HepG2 (cell line): ENCODE results near the gene CAPZB. TPM values are rescaled to one million over a fixed set of nuclear protein-coding genes. Genes with fewer than 3 reads are reported as not detected.

Source experiments
- ATAC-seq: fragments of 200-7000 bp; cut with Tn5 transposase; 3 replicates; pipeline ENCODE4 v1.9.1; 2020; ENCODE audit warnings: mild to moderate bottlenecking, moderate library complexity
- BruUV-seq: library from RNA; stranded (reverse); fragments of 400-500 nt; replicated peaks from 2 replicates; lab custom pipeline; 2021; lab: Mats Ljungman, UMichigan
- CTCF ChIA-PET: fragments of 300-600 bp; formaldehyde crosslinking; extraction: SDS; loops from one replicate; lab custom pipeline; 2021; ENCODE audit warnings: low total read pairs, inconsistent platforms, low intra/inter-chr PET ratio; lab: Yijun Ruan, JAX
- POLR2A ChIA-PET: fragments of 350-600 bp; sonication (Branson Sonifier 250); formaldehyde crosslinking; loops from one replicate; lab custom pipeline; 2020; ENCODE audit warnings: antibody characterized with exemption, inconsistent platforms; lab: Yijun Ruan, JAX
- DNase-seq: peaks from one replicate; pipeline ENCODE4 v3.0.0-alpha.2; 2015; ENCODE audit warnings: low spot score
- FAIRE-seq: peaks from 3 replicates; lab custom pipeline; 2011; peaks lifted over from hg19 to GRCh38; lab: Jason Lieb, UNC
- H2AFZ ChIP-seq: one replicate; pipeline ENCODE4 v1.6.1; 2011; ENCODE audit warnings: low read length, inconsistent platforms
- H3K27ac ChIP-seq: fragments of 300-600 bp; 3 replicates; pipeline ENCODE4 v1.8.0; 2011; ENCODE audit warnings: mixed run types, mild to moderate bottlenecking, mixed read lengths, low read length, inconsistent platforms; ENCODE audit not compliant: insufficient read depth; ENCODE audit errors: extremely low read length
- H3K27me3 ChIP-seq, 2 experiments: fragments of 200-600 bp in 1 of 2; 2 replicates in 1 of 2; 3 replicates in 1 of 2; pipeline versions ENCODE4 v1.6.0 to v1.8.0; 2011; ENCODE audit warnings: low read length in 2 of 2, mild to moderate bottlenecking in 2 of 2, moderate library complexity in 2 of 2, inconsistent platforms in 1 of 2; ENCODE audit not compliant: insufficient read depth in 2 of 2, control insufficient read depth in 1 of 2
- H3K36me3 ChIP-seq, 2 experiments: fragments of 200-600 bp in 1 of 2; replicated peaks in 1 of 2; 2 replicates in 1 of 2; 3 replicates in 1 of 2; pipeline versions ENCODE4 v1.5.1 to v1.8.0; 2011; ENCODE audit warnings: low read length in 2 of 2, inconsistent platforms in 1 of 2; ENCODE audit not compliant: insufficient read depth in 2 of 2, control insufficient read depth in 1 of 2
- H3K4me1 ChIP-seq: 2 replicates; pipeline ENCODE4 v1.5.1; 2012; ENCODE audit warnings: low read length, inconsistent platforms; ENCODE audit not compliant: insufficient read depth
- H3K4me2 ChIP-seq: 2 replicates; pipeline ENCODE4 v1.6.0; 2011; ENCODE audit warnings: low read depth, low read length, inconsistent platforms
- H3K4me3 ChIP-seq, 3 experiments: fragments of 200-600 bp in 1 of 3; sonication (generic), shearing (Covaris generic) in 1 of 3; replicated peaks in 1 of 3; 2 replicates each; pipeline ENCODE4 v1.5.1; 2011 to 2016; ENCODE audit warnings: low read length in 3 of 3, inconsistent platforms in 2 of 3, low read depth in 2 of 3, mild to moderate bottlenecking in 2 of 3, control low read depth in 1 of 3, mixed read lengths in 1 of 3; ENCODE audit not compliant: insufficient read depth in 1 of 3
- H3K79me2 ChIP-seq: one replicate; pipeline ENCODE4 v1.6.1; 2011; ENCODE audit warnings: low read length, inconsistent platforms; ENCODE audit not compliant: insufficient read depth
- H3K9ac ChIP-seq: 2 replicates; pipeline ENCODE4 v1.6.0; 2011; ENCODE audit warnings: mild to moderate bottlenecking, low read depth, low read length, inconsistent platforms; ENCODE audit not compliant: insufficient read depth
- H3K9me3 ChIP-seq: 2 replicates; pipeline ENCODE4 v1.5.1; 2012; ENCODE audit warnings: mild to moderate bottlenecking, low read length
- H4K20me1 ChIP-seq: 2 replicates; pipeline ENCODE4 v1.6.0; 2011; ENCODE audit warnings: inconsistent platforms, mild to moderate bottlenecking, low read length, moderate library complexity; ENCODE audit not compliant: insufficient read depth
- BRCA1 ChIP-seq: sonication (generic); formaldehyde crosslinking; IDR thresholded peaks from 2 replicates; pipeline ENCODE4 v1.4.0; 2020; ENCODE audit warnings: missing genetic modification reagents
- MYNN ChIP-seq: sonication (generic); formaldehyde crosslinking; IDR thresholded peaks from 2 replicates; pipeline ENCODE4 v1.4.0; 2020; ENCODE audit warnings: mild to moderate bottlenecking, low read depth, missing genetic modification reagents
- NKX3-1 ChIP-seq: sonication (generic); formaldehyde crosslinking; IDR thresholded peaks from 2 replicates; pipeline ENCODE4 v1.5.0; 2020; ENCODE audit warnings: missing genetic modification reagents
- PHF8 ChIP-seq: sonication (generic); formaldehyde crosslinking; IDR thresholded peaks from 2 replicates; pipeline ENCODE4 v1.5.0; 2020; ENCODE audit warnings: missing genetic modification reagents
- SMAD3 ChIP-seq: sonication (generic); formaldehyde crosslinking; IDR thresholded peaks from 2 replicates; pipeline ENCODE4 v1.4.0; 2020; ENCODE audit warnings: missing genetic modification reagents
- STAG1 ChIP-seq: sonication (generic); formaldehyde crosslinking; IDR thresholded peaks from 2 replicates; pipeline ENCODE4 v1.4.0; 2020; ENCODE audit warnings: missing genetic modification reagents
- TEAD3 ChIP-seq: optimal IDR thresholded peaks from 2 replicates; pipeline ENCODE3; 2016; ENCODE audit warnings: borderline replicate concordance
- WIZ ChIP-seq: sonication (generic); formaldehyde crosslinking; IDR thresholded peaks from 2 replicates; pipeline ENCODE4 v1.5.1; 2020; ENCODE audit warnings: mild to moderate bottlenecking, missing genetic modification reagents
- ZNF251 ChIP-seq: sonication (generic); formaldehyde crosslinking; IDR thresholded peaks from 2 replicates; pipeline ENCODE4 v1.9.0; 2021; ENCODE audit warnings: mild to moderate bottlenecking, missing genetic modification reagents
- ZNF572 ChIP-seq: sonication (generic); formaldehyde crosslinking; IDR thresholded peaks from 2 replicates; pipeline ENCODE4 v1.5.1; 2020; ENCODE audit warnings: mild to moderate bottlenecking, missing genetic modification reagents
- WGBS: methylation state at CpG from one replicate; pipeline ENCODE4 v1.1.6; 2017; ENCODE audit warnings: low lambda C conversion rate; 5-methylcytosine and 5-hydroxymethylcytosine counted together
- in situ Hi-C: cut with HindIII; loops from 2 replicates; pipeline ENCODE4 v1.10.0; 2017; ENCODE audit warnings: low pct_unique_long_range_greater_than_20kb; ENCODE audit not compliant: extremely low pct_ligation_motif_present
- intact Hi-C: fragments of 100-400 bp; cut with micrococcal nuclease; formaldehyde crosslinking; loops from one replicate; pipeline ENCODE4 v1.10.0; 2022; ENCODE audit not compliant: unreplicated experiment
- polyA plus RNA-seq, 8 experiments: library from polyadenylated mRNA; depleted of rRNA in 3 of 8; stranded (reverse) in 7 of 8; unstranded in 1 of 8; fragments of >200 nt; fragmentation: Illumina TruSeq in 4 of 8; extraction: Trizol in 4 of 8; gene quantifications; 2 replicates each; pipeline versions ENCODE4 v1.2.1 to v1.2.3, GENCODE V29; 2011 to 2016; ENCODE audit warnings: low read depth in 4 of 8, missing spikeins in 1 of 8, mixed read lengths in 1 of 8; ENCODE audit not compliant: insufficient read depth in 1 of 8
- total RNA-seq, 5 experiments: library from RNA; depleted of rRNA; stranded (reverse); fragments of >200 nt; fragmentation: Illumina TruSeq; extraction: Trizol; gene quantifications; 2 replicates each; pipeline ENCODE4 v1.2.3, GENCODE V29; 2016; ENCODE audit warnings: low read depth in 1 of 5

CAPZB gene
- total and polyA plus RNA-seq, 2 of the 13 experiments (the other 11 are each of a cell fraction or from before 2014, with no cell fraction given) = 58.9 to 76.9 TPM

DNA sequence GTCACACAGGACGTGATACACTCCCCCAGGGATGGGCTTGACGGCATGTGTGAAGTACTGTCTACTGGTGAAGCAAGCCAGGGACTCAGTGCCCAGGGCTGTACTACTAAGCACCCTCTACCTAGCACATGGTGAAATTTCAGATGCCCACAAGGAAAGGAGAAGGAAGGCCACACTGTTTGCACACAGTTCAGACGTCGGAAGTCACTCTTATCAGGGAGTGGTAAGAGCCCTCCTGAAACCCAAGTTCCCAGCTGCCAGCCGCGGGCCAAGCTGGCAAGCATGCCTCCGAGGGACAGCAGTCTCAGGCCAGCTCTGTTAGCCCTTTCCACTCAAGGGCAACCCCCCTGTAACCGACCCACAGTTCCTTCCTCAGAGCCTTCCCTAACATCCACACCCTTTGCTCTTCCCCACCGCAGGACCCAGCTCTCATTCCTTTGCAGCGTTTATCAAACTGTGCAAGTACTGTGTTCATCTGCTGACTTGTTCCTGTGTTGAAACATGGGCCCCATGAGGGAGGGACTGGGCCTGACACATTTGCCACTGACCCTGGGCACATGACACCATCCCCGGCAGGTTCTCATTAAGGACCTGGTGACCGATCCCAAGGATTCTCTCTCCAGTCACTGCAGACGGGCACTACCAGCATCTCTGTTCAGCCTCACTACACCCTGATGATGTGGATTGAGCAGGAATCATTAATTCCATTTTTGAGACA lies 114.7 kb downstream of the CAPZB start:
- no peak overlapping the region for H3K27ac ChIP-seq
- in situ Hi-C loops = no loop called here
- ATAC-seq = no peak
- POLR2A ChIA-PET = no interaction called here
- no TSS peak for BruUV-seq
- H2AFZ ChIP-seq = no peak overlapping the region
- H3K27me3 ChIP-seq = no peaks in the 10 kb centered on the region
- FAIRE-seq = no peak
- H3K4me2 ChIP-seq = no peak overlapping the region
- H3K4me1 ChIP-seq = peaks cover 13% of the 10 kb centered on the region; the same call in 1 of the 2 replicates
- CTCF ChIA-PET = no interaction called here
- no peak overlapping the region for H3K9ac ChIP-seq
- no peak for DNase-seq
- no peak overlapping the region for H3K4me3 ChIP-seq
- peaks cover 14 to 46% of the 10 kb centered on the region in 2 experiments for H3K36me3 ChIP-seq
- no peak for TF ChIP-seq WIZ (CRISPR knock-in tag)
- TF ChIP-seq ZNF572 (CRISPR knock-in tag) = no peak
- no peak for TF ChIP-seq NKX3-1 (CRISPR knock-in tag)
- TF ChIP-seq STAG1 (CRISPR knock-in tag) = no peak
- no peak for TF ChIP-seq BRCA1
- TF ChIP-seq ZNF251 (CRISPR knock-in tag) = no peak
- TF ChIP-seq PHF8 (CRISPR knock-in tag) = no peak
- TF ChIP-seq SMAD3 (CRISPR knock-in tag) = no peak
- TF ChIP-seq MYNN (CRISPR knock-in tag) = no peak
- no peak for TF ChIP-seq TEAD3
- 0 out of 2 replicates have a peak, but pooled peaks cover 3% of the 10 kb centered on the region for H4K20me1 ChIP-seq
- no peaks in the 10 kb centered on the region for H3K79me2 ChIP-seq
- WGBS = 97% methylated on average over 11 of the region's 13 CpGs
- intact Hi-C loops = no loop called here
- H3K9me3 ChIP-seq = no peaks in the 10 kb centered on the region
